ENCODE results near the gene TRIOBP.
"Not testable (repeated sequence)": the region's sequence is repeated elsewhere in the genome, so short reads cannot be mapped to it uniquely, and the experiment has no call there.

The TRIOBP gene

GRCh38 chr22:37696657-37697537 lies at the start of gene TRIOBP:
Gene TRIOBP (plus strand): TSS chr22:37697048. CDS start chr22:37701366, 4,318 bp downstream.
- peak; percentile 98 for DNase-seq (ENCODE audit: low spot score)

- DNase-seq (ENCODE audit: low spot score), result no peak
These were observed 49.5 kb upstream of the TRIOBP start for GRCh38 chr22:37647317-37647716.

GRCh38 chr22:37647928-37648327 lies 48.9 kb upstream of the TRIOBP start:
- no peak for DNase-seq (ENCODE audit: low spot score)

- DNase-seq (ENCODE audit: low spot score), result no peak
These were observed 46.2 kb upstream of the TRIOBP start for GRCh38 chr22:37650463-37651136.

- DNase-seq (ENCODE audit: low spot score), result no peak
These were observed 42.1 kb upstream of the TRIOBP start for GRCh38 chr22:37654563-37655251.

DNA sequence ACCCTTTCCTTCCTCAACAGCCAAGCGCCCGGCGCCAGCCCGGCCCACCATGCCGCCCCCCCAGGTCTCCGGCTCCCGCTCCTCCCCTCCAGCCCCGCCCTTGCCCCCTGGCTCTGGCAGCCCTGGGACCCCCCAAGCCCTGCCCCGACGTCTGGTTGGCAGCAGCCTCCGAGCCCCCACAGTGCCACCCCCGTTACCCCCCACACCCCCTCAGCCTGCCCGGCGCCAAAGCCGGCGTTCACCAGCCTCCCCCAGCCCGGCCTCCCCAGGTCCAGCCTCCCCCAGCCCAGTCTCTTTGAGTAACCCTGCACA lies 41.6 kb upstream of the TRIOBP start:
- no peak for DNase-seq (ENCODE audit: low spot score)

- not testable (repeated sequence) for DNase-seq (ENCODE audit: low spot score)
These were observed 40.3 kb upstream of the TRIOBP start for GRCh38 chr22:37656583-37656982.

- peak; percentile 73 for DNase-seq (ENCODE audit: low spot score)
These were observed 39.2 kb upstream of the TRIOBP start for GRCh38 chr22:37657590-37658132.

GRCh38 chr22:37658133-37659065 lies 38.4 kb upstream of the TRIOBP start, which contains the start of gene PDXP:
Gene PDXP (plus strand): TSS chr22:37658723. CDS start chr22:37658783, 60 bp downstream.
- DNase-seq (ENCODE audit: low spot score), result peak; percentile 99

DNA sequence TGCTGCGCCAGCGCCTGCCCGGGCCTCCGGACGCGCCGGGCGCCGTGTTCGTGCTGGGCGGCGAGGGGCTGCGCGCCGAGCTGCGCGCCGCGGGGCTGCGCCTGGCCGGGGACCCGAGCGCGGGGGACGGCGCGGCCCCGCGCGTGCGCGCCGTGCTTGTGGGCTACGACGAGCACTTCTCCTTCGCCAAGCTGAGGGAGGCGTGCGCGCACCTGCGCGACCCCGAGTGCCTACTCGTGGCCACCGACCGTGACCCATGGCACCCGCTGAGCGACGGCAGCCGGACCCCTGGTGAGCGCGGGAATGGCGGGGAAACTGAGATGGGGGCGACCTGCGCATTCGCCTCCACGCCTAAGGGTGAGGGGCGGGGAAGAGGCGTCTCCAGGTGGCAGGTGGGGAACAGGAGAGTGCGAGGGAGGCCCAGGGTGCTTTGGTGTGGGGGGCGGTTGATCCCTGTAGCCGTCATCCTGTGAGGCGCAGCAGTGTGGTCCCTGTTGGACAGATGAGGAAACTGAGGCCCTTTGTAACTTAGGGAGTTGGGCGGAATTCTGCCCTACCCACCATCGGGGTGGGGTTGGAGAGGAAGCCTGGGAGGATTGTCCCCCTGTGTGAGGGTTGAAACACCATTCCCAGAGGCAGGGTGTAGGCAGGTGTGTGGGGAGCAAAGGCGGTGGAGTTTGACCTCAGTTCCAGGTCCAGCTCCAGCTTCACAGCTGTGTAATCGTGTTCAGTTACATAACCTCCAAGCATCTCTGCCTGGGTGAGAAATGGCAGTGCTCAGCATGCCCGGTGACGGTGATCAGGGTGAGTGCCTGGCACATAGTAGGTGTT lies 37.6 kb upstream of the TRIOBP start:
- DNase-seq (ENCODE audit: low spot score), result peak; percentile 35

GRCh38 chr22:37659897-37660708 lies 36.7 kb upstream of the TRIOBP start:
- no peak for DNase-seq (ENCODE audit: low spot score)

DNA sequence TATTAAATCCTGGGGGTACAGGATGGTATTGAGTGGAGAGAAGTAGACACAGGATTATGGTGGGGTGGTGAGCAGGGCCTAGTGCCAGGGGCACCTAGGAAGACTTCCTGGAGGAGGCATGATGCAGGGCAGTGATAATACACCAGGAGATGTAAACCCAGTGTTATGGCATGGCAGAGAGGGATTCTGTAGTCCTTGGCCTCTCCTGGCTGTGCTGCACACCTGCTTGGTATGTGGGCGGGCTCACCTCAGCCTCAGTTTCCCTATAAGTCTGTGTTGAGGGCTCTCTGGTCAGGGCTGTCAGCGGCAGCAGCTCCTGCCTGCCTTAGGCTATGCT lies 36.2 kb upstream of the TRIOBP start:
- DNase-seq (ENCODE audit: low spot score), result no peak

DNA sequence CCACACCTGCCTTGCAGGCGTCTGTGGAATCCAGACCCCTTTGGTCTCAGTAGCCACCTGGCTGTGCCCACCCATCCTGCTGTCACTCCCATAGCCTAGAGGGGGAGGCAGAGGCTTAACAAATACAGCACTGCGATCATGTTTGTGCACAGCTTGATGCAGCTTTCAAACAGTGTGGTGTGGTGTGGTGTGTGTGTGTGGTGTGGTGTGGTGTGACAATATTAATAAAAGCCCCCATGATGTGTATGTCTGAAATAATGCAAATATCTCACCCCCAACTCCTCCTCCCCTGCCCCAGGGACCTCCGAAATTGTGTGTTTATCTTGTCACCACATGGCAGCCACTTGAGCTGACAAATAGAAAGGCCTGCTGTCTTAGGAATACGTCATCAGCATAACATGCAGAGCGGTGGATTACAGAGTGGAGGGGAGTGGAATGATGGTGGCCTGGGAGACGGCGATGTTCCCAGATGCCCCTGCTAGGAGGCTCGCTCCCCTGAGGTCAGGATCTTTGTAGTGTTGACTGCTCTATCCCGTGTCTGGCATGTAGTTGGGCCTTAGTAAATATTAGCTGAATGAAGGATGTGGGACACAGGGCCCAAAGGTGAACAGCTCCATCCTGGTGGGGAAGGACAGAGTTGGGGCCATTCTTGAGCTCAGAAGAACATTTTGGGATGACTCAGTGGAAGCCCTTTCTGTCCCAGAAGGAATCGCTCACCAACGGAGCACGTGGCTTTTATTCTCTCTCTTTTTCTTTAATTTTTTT lies 35.5 kb upstream of the TRIOBP start:
- no peak for DNase-seq (ENCODE audit: low spot score)

DNA sequence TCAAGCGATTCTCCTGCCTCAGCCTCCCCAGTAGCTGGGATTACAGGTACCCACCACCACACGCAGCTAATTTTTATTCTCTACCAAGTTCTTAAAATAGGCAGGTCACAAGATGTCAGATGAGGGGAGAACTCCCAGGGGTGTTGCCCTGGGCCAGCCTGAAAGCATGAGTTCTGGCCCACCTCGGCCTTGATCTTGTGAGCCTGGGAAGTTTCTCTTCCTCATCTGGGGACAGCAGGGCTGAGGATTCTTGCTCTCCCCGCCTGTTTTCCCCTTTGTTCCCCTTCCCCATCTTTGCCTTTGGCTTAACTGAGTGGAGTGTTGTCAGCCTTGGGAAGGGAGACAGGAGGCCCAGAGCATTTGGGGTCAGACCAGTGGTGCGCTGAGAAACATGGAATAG lies 34.8 kb upstream of the TRIOBP start:
- DNase-seq (ENCODE audit: low spot score), result no peak

GRCh38 chr22:37663521-37664140 lies 33.2 kb upstream of the TRIOBP start:
- DNase-seq (ENCODE audit: low spot score), result no peak

- no peak for DNase-seq (ENCODE audit: low spot score)
These were observed 32.4 kb upstream of the TRIOBP start for GRCh38 chr22:37664249-37665101.

- DNase-seq (ENCODE audit: low spot score), result no peak
These were observed 31.4 kb upstream of the TRIOBP start for GRCh38 chr22:37665487-37665886.

GRCh38 chr22:37669586-37669985 lies 27.3 kb upstream of the TRIOBP start:
- DNase-seq (ENCODE audit: low spot score), result no peak
